ENCODE data around the gene TNIK.

DNA sequence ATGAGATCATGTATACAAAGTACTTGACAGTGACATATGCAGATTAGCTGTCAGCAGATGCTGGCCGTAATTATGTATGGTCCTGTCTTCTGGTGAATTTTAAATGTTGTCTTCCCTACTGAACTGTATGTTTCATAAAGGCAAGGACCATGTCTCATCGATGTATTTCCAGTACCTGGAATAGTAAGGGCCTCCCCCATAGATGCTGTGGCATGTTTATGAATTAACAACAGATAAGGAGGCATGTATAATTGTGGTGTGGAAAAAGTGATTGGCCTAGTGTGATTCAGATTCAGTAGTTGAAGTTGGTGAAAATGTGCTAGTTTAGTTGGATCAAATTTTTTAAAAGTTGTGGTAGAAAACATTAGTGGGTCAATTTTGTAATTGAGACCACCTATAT is 231.0 kb downstream of the TNIK start:
- TF ChIP-seq, protein P1, sequence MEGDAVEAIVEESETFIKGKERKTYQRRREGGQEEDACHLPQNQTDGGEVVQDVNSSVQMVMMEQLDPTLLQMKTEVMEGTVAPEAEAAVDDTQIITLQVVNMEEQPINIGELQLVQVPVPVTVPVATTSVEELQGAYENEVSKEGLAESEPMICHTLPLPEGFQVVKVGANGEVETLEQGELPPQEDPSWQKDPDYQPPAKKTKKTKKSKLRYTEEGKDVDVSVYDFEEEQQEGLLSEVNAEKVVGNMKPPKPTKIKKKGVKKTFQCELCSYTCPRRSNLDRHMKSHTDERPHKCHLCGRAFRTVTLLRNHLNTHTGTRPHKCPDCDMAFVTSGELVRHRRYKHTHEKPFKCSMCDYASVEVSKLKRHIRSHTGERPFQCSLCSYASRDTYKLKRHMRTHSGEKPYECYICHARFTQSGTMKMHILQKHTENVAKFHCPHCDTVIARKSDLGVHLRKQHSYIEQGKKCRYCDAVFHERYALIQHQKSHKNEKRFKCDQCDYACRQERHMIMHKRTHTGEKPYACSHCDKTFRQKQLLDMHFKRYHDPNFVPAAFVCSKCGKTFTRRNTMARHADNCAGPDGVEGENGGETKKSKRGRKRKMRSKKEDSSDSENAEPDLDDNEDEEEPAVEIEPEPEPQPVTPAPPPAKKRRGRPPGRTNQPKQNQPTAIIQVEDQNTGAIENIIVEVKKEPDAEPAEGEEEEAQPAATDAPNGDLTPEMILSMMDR (IDR thresholded peaks at IDR 0.05; ENCODE audit: low read depth, low read length): no peak
- no peak for TF ChIP-seq EZH2phosphoT487 (IDR thresholded peaks at IDR 0.05; ENCODE audit: low read depth)
